UCSD-AML1 (cell line): ENCODE results near the gene RAB21.
"Not testable (repeated sequence)": the region's sequence is repeated elsewhere in the genome, so short reads cannot be mapped to it uniquely, and the experiment has no call there.

ENCODE experiments used
- DNase-seq: peaks from one replicate; lab custom pipeline; 2025; ENCODE audit not compliant: unreplicated experiment; lab: John Stamatoyannopoulos, UW

Gene RAB21

GRCh38 chr12:71749666-71750065, 5.0 kb upstream of the RAB21 start:
- DNase-seq = no peak

- no peak for DNase-seq
Measured at GRCh38 chr12:71752891-71753290, 1.8 kb upstream of the RAB21 start.

GRCh38 chr12:71755146-71755892, 656 bp downstream of the RAB21 start:
- peak; percentile 59 for DNase-seq

DNA sequence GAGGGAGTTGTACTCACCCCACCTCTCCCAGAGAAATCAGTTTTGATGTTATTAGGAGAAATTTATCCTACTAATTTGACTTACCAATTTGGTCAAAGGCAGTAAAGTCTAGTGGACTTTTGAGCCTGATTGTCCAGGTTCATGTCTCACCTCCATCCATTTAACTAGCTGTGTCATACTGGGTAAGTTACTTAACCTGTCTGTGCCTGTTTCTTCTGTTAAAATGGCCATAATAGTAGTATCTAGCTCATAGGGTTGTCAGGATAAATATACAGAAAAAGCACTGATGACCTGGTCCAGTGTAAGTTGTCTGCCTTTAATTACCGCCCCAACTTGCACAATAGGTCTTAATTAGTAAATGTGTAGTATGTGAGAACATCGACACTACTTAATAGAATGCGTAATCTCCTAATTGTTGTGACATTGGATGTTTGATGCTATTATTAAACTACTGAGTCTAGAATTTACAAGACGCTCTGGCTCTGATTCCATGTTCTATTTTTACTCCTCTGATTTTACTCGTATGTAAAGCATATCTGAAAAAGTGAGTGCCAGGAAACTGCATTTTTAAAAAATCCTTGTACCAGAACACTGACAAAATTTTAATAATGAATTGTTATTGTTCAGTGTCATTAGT, 1.5 kb downstream of the RAB21 start:
- DNase-seq = no peak

GRCh38 chr12:71759941-71760340, 5.3 kb downstream of the RAB21 start:
- no peak for DNase-seq

GRCh38 chr12:71760471-71760870, 5.8 kb downstream of the RAB21 start:
- DNase-seq = no peak

DNA sequence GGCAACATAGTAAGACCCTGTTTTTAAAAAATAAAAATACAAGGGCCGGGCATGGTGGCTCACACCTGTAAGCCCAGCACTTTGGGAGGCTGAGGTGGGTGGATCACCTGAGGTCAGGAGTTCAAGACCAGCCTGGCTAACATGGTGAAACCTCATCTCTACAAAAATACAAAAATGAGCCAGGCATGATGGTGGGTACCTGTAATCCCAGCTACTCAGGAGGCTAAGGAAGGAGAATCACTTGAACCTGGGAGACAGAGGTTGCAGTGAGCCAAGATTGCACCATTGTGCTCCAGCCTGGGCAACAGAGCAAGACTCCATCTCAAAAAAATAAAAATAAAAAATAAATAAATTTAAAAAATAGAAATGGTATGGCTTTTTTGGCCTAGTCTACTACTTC, 6.7 kb downstream of the RAB21 start:
- DNase-seq = not testable (repeated sequence)

- DNase-seq = no peak
Measured at GRCh38 chr12:71763677-71764379, 9.2 kb downstream of the RAB21 start.

- DNase-seq = no peak
Measured at GRCh38 chr12:71764587-71765321, 10.1 kb downstream of the RAB21 start.

DNA sequence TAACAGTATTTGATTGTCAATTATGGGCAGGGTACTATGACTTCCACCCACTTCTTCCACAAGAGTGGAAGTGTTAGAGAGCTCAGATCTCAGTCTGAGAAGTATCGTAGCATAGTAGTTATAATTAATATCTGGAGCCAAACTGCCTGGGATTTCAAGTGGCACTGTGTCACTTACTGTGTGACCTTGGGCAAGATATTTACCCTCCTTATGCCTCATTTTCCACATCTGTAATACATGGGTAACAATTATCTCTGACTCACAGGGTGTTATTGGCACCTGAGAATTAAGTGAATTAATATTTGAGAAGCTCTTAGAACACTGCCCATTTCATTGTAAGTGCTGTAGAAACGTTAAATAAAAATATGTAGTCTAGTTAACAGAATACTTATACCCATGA, 11.5 kb downstream of the RAB21 start:
- no peak for DNase-seq

- DNase-seq = no peak
Measured at GRCh38 chr12:71767183-71767582, 12.5 kb downstream of the RAB21 start.

DNA sequence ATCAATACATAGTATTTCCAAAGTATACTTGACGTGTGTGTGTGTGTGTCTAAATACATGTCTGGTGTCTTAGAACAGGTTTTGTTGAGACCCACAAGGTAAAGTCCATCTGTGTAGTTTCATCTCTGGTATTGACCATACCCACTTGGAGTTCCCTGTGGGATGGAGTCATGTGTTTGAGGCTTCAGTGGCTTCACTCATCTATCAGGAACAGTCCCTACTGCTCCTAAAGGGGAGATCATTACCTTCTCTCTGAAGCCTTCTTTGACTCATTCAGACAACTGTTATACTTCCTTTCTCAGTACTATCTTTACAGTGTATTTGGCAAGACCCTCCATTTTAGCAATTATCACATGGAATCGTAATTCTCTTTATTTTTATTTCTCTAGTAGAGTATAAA, 14.2 kb downstream of the RAB21 start:
- no peak for DNase-seq

GRCh38 chr12:71771069-71771468, 16.4 kb downstream of the RAB21 start:
- DNase-seq = no peak

- no peak for DNase-seq
Measured at GRCh38 chr12:71772735-71773134, 18.1 kb downstream of the RAB21 start.

GRCh38 chr12:71780237-71780822, 25.7 kb downstream of the RAB21 start:
- DNase-seq = peak; percentile 26

- no peak for DNase-seq
Measured at GRCh38 chr12:71782017-71782416, 27.4 kb downstream of the RAB21 start.

GRCh38 chr12:71786829-71787228, 32.2 kb downstream of the RAB21 start:
- no peak for DNase-seq

- DNase-seq = no peak
Measured at GRCh38 chr12:71787580-71787979, 32.9 kb downstream of the RAB21 start.

DNA sequence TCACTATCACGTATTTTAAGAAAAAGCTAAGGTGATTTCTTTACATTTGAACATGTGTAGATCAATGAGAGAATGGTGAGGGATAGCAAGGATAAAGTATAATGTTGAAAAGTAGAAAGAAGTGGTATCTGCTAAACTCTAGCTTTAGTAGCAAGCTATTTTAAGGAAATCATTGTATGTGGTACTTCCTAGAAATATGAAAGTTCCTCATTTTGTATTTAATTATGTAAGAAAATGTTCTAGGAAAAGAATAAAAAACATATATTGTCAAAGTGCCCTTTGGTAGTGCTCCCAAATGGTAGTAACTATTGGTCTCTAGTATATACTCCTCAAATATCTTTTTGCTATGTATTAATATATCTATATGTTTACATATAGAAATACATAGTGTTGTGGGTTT, 35.7 kb downstream of the RAB21 start:
- no peak for DNase-seq

GRCh38 chr12:71791473-71792150, 36.9 kb downstream of the RAB21 start:
- DNase-seq = no peak

- DNase-seq = no peak
Measured at GRCh38 chr12:71792599-71792998, 37.9 kb downstream of the RAB21 start.
